ENCODE measurements around the gene NUDT3.
"Not testable (repeated sequence)": the region's sequence is repeated elsewhere in the genome, so short reads cannot be mapped to it uniquely, and the experiment has no call there.

NUDT3 gene

DNA sequence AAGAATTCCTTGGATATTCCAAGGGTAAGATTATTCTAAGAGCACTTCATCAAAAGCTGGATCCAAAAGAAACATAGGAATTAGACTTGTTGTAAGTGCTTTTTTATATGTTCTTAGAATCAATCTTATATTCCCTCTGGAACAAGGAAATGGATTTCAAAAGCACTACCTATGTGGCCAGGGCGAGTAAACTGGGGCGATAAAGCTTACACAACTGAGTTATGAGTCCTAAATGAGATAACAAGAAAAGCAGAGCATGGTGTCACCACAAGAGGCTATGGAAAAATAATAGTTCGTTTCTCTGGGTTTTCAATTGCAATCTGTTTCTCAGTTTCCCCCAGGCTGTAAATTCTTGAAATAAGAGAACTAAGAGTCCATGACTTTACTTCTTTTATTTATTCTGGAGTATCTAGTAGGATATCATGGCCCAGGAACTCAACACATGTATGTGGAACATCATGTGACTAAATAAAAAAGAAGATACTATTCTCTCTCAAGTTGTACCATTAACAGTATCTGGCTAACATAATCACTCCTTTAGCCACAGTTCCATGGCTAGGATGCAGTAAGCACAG is 51.5 kb downstream of the NUDT3 start:
- no peak for DNase-seq

DNA sequence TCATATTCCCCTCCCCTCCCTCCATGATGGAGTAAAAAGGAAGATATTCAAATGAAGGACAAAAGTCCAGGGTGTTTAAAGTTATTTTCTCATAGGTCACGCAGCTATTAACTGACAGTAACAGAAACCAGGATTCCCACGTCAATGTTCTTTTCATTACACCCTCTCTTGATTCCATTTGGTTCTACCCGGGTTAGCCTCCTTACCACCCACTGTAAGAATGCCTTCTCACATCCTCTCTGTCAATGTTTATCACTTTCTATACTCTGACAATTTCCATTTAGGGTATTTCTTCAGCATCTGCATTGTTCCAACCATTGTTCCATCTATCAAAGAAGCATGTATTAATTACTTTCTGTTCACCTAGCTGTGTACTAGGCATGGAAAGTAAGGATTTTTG is 52.1 kb downstream of the NUDT3 start:
- no peak for DNase-seq

DNA sequence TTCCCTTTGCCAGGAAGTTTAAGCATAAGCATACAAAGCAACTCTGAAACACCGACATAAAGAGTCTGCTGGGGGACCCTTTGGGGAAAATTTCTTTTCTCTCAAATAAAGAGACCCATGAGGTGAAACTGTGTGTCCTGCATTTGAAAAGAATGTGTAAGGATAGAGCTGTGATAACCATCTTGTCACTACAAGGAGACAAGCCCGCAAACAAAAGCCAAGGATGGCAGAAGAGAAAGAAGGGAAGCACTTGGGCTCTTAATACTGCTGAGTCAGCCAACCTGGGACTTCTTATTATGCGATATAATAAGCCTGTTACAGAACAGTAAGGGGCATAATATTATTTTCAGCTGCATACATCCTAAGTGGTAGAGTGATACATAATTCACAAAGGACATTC is 52.5 kb downstream of the NUDT3 start:
- no peak for DNase-seq

GRCh38 chr6:34339432-34339831 is 53.0 kb downstream of the NUDT3 start:
- no peak for DNase-seq

- no peak for DNase-seq
Observed at GRCh38 chr6:34338811-34339210, 53.7 kb downstream of the NUDT3 start.

- no peak for DNase-seq
Observed at GRCh38 chr6:34338377-34338776, 54.1 kb downstream of the NUDT3 start.

DNA sequence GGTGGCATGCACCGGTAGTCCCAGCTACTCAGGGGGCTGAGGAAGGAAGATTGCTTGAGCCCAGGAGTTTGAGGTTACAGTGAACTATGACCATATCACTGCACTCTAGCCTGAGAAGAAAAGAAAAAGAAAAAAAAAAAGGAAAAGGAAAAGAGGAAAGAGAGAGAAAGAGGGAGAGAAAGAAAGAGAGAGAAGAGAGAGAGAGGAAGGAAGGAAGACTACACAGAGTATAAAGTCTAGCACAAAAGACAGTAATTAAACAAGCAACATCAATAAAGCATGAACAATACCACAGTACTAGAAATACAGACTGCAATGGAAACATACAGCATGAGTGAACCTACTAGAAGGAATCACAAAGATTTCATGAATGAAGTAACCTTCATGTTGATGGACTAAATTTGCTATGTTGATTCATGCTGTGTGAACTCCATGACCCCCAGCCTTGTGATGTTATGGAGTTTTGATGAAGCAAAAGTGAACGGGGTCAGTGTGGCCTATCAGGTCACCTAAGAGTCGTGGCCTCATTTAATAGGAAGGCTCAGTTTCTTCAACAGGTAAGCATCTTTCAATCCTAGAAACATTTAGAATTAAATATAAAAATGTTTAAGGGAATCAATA is 57.6 kb downstream of the NUDT3 start:
- no peak for DNase-seq

- no peak for DNase-seq
Observed at GRCh38 chr6:34333858-34334257, 58.6 kb downstream of the NUDT3 start.

GRCh38 chr6:34332251-34333198 is 59.9 kb downstream of the NUDT3 start:
- DNase-seq = no peak

DNA sequence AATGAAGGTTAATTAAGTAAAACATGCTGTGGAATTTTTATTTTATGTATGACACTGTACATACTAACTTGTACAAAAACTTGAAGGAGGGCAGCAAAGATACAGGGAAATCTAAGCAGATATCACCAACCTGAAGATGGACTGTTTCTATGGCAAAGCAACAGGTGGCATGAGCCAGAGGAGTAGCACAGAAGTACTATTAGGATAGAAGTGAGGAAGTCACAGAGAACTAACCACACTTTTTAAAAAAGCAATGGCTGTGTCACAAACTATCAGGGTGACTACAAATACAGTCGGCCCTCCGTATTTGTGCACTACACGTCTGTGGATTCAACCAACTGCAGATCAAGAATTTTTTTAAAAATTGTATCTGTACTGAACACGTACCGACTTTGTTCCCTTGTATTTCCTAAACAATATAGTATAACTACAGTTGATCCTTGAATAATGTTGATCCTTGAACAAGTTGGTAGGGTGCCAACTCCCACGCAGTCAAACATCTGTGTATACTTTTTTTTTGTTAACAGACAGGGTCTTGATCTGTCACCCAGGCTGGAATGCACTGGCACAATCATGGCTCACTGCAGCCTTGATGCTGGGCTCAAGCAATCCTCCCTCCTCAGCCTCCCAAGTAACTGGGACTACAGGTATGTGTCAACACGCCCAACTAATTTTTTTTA is 61.0 kb downstream of the NUDT3 start:
- no peak for DNase-seq

DNA sequence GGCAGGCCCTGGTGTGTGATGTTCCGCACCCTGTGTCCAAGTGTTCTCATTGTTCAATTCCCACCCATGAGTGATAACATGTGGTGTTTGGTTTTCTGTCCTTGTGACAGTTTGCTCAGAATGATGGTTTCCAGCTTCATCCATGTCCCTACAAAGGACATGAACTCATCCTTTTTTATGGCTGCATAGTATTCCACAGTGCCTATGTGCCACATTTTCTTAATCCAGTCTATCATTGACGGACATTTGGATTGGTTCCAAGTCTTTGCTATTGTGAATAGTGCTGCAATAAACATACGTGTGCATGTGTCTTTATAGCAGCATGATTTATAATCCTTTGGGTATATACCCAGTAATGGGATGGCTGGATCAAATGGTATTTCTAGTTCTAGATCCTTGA is 62.7 kb downstream of the NUDT3 start:
- not testable (repeated sequence) for DNase-seq

DNA sequence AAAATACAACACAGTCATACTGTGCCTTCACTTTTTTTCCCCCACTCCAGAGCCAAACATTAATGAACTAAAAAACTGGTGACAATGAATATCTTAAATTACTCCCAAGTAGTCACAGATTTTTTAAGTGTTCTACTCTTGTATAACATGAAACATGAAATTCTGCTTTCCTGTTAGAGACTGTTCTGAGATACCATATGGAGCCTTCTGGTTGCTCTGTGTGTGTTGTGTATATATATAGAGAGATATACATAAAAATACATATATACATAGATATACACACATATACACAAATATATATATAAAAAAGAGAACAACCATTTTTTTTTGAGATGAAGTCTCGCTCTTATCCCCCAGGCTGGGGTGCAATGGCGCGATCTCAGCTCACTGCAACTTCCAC is 63.5 kb downstream of the NUDT3 start:
- DNase-seq = no peak

GRCh38 chr6:34327313-34328205 is 64.9 kb downstream of the NUDT3 start:
- DNase-seq = not testable (repeated sequence)

GRCh38 chr6:34325633-34326032 is 66.8 kb downstream of the NUDT3 start:
- DNase-seq = no peak

DNA sequence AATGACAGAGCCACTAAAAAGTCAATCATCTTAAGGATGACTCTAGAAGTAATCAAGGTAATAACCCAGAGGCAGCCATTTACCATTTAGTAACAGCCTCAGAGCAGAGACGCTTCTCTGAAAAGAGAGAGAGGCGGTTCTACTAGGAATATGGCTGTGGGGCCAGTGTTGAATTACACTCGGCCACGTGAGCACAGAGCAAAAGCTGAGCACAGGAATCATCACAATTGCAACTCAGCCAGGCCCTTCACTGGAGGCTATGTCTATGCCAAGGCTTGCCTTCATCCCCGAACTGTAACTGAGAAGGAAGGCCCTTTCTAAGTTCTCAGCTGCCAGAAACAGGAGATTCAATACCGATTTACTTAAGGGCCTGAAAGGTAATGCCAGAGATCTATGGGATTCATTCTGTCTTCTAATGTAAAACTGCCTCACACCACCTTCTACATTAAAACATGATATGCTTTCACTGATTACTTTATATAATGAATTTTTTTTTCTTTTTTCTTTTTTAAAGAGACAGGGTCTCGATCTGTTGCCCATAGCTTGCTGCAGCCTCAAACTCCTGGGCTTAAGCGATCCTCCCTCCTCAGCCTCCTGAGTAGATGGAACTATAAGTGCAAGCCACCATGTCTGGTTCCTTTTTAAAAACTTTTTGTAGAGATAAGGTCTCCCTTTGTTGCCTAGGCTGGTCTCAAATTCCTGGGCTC is 67.6 kb downstream of the NUDT3 start:
- no peak for DNase-seq

DNA sequence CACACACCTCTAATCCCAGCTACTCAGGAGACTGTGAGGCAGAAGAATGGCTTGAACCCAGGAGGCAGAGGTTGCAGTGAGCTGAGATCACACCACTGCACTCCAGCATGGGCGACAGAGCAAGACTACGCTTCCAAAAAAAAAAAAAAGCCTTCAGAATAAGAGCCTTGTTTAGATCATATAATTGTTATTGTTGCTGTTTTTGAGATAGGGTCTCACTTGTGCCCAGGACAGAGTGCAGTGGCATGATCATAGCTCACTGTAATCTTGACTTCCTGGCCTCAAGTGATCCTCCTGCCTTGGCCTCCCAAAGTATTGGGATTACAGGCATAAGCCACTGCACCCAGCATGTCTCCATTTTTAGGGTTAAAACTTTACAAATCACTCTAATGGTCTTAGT is 68.2 kb downstream of the NUDT3 start:
- DNase-seq = not testable (repeated sequence)

DNA sequence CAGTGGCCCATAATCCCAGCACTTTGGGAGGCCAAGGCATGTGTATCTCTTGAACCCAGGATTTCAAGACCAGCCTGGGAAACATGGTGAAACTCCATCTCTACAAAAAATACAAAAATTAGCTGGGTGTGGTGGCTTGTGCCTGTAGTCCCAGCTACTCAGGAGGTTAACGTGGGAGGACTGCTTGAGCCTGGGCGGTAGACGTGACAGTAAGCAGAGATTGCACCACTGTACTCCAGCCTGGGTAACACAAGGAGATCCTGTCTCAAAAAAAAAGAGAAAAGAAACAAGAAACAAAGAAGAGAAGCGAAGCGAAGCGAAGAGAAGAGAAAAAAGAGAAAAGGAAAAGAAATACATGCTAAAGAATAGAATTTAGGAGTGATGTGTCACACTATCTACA is 69.2 kb downstream of the NUDT3 start:
- DNase-seq = no peak

- DNase-seq = no peak
Observed at GRCh38 chr6:34322732-34323131, 69.7 kb downstream of the NUDT3 start.

- DNase-seq = no peak
Observed at GRCh38 chr6:34321821-34322220, 70.6 kb downstream of the NUDT3 start.

- DNase-seq = no peak
Observed at GRCh38 chr6:34319471-34319885, 73.0 kb downstream of the NUDT3 start.

Data from KG1 (cell line).